ENCODE data around the gene TNFRSF12A.
"Not testable (repeated sequence)": the region's sequence is repeated elsewhere in the genome, so short reads cannot be mapped to it uniquely, and the experiment has no call there.

The TNFRSF12A gene

GRCh38 chr16:3051494-3051893 is 31.3 kb downstream of the TNFRSF12A start:
- no peak for DNase-seq

- DNase-seq: not testable (repeated sequence)
Measured at GRCh38 chr16:3052571-3053329, 32.6 kb downstream of the TNFRSF12A start.

GRCh38 chr16:3053330-3053710 is 33.2 kb downstream of the TNFRSF12A start:
- not testable (repeated sequence) for DNase-seq

- no peak for DNase-seq
Measured at GRCh38 chr16:3054965-3055733, 35.0 kb downstream of the TNFRSF12A start.

GRCh38 chr16:3055734-3056115 is 35.6 kb downstream of the TNFRSF12A start:
- DNase-seq: not testable (repeated sequence)

- no peak for DNase-seq
Measured at GRCh38 chr16:3056336-3057180, 36.4 kb downstream of the TNFRSF12A start.

GRCh38 chr16:3057181-3058138 is 37.3 kb downstream of the TNFRSF12A start:
- no peak for DNase-seq

- peak; percentile 68 to 73 for DNase-seq
Measured at GRCh38 chr16:3058139-3059030, 38.2 kb downstream of the TNFRSF12A start.

- DNase-seq: peak; percentile 80 to 92
Measured at GRCh38 chr16:3059041-3059722, 39.0 kb downstream of the TNFRSF12A start.

GRCh38 chr16:3059723-3060242 is 39.6 kb downstream of the TNFRSF12A start:
- no peak for DNase-seq

- DNase-seq: no peak
Measured at GRCh38 chr16:3060339-3061127, 40.4 kb downstream of the TNFRSF12A start.

GRCh38 chr16:3062553-3062952 is 42.4 kb downstream of the TNFRSF12A start:
- no peak for DNase-seq

GRCh38 chr16:3063625-3064386 is 43.6 kb downstream of the TNFRSF12A start:
- no peak for DNase-seq

- no peak for DNase-seq
Measured at GRCh38 chr16:3065069-3065741, 45.0 kb downstream of the TNFRSF12A start, which contains the start of gene IL32. IL32 (plus strand) TSS chr16:3065640; CDS start chr16:3065812, 172 bp downstream.

GRCh38 chr16:3065742-3066439 is 45.7 kb downstream of the TNFRSF12A start:
- DNase-seq: no peak

GRCh38 chr16:3066440-3066748 is 46.2 kb downstream of the TNFRSF12A start:
- no peak for DNase-seq

GRCh38 chr16:3068487-3068886 is 48.3 kb downstream of the TNFRSF12A start:
- no peak for DNase-seq

Data from NCI-H1930 (cell line).